Right ventricle myocardium inferior (tissue), 1 donor: ENCODE measurements around the gene CDK7. TPM values are rescaled to one million over a fixed set of nuclear protein-coding genes. Genes with fewer than 3 reads are reported as not detected.
"Not testable (repeated sequence)": the region's sequence is repeated elsewhere in the genome, so short reads cannot be mapped to it uniquely, and the experiment has no call there.

Experiments used
- ATAC-seq: fragments of 200-7000 bp; cut with Tn5 transposase; one replicate; pipeline ENCODE4 v1.9.1; 2020; ENCODE audit warnings: mild to moderate bottlenecking, moderate library complexity
- DNase-seq: peaks from one replicate; pipeline ENCODE4 v3.0.0; 2021; ENCODE audit errors: missing footprints
- intact Hi-C: fragments of 100-400 bp; cut with DNase I; formaldehyde crosslinking; loops from one replicate; pipeline ENCODE4 v1.11.0; 2022
- total RNA-seq: library from RNA; stranded (reverse); fragmentation: NEBNext Ultra II Directional; extraction: Animal tissue kit (Norgen Biotek cat#: 25700); gene quantifications from one replicate; pipeline ENCODE4 v1.2.1, GENCODE V29; 2021
- donor health status: DM: no; HTN: yes; CAD: no; lungs with severe emphysema.

Gene CDK7
- total RNA-seq, 1 donor from 2014 or later, result 10.5 TPM

- no peak for ATAC-seq
- no peak for DNase-seq
- intact Hi-C loops, result loop anchor here (5.0 kb wide), 1 partner anchor 63 kb away; the partner anchor contains the start of gene CCNB1
Observed at GRCh38 chr5:69230181-69230580, 4.5 kb upstream of the CDK7 start.

DNA sequence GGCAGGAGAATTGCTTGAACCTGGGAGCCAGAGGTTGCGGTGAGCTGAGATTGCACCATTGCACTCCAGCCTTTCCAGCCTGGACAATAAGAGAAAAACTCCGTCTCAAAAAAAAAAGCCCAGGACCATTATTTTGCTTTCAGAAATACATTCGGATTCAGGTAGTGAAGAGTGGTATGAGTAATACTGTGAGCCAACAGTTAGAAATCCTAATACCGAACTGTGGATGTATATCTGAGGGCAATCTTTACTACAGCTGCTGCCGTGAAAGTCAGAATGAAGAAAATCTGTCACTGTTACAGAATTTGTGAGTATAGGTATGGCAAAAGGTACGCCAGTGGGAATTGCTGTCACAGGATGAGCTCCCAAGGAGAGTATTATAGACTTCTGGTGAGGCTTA lies 3.4 kb upstream of the CDK7 start:
- DNase-seq, result no peak
- no peak for ATAC-seq
- intact Hi-C loops, result loop anchor here (5.0 kb wide), 1 partner anchor 64 kb away; the partner anchor contains the start of gene CCNB1

- DNase-seq (no peak), ATAC-seq (no peak)
- intact Hi-C loops, result loop anchor here (5.0 kb wide), 1 partner anchor 65 kb away; the partner anchor contains the start of gene CCNB1
Observed at GRCh38 chr5:69231851-69232250, 2.8 kb upstream of the CDK7 start.

DNA sequence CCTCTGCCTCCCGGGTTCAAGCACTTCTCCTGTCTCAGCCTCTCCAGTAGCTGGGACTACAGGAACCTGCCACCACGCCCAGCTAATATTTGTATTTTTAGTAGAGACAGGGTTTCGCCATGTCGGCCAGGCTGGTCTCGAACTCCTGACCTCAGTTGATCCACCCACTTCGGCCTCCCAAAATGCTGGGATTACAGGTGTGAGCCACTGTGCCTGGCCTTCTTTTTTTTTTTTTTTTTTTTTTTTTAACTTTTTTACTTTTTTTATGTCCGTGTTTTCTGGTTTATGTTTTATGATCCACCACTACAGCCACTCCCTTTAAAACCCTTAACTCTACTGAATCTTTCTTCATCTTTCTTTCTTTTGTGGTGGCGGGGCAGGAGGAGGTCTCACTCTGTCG lies 2.0 kb downstream of the CDK7 start:
- not testable (repeated sequence) for DNase-seq, ATAC-seq
- intact Hi-C loops, result loop anchor here (5.0 kb wide), 1 partner anchor 96 kb away; the partner anchor contains the start of gene CCDC125

- intact Hi-C loops, result loop anchor here (5.0 kb wide), 1 partner anchor 94 kb away; the partner anchor contains the start of gene CCDC125
- no peak for ATAC-seq
- no peak for DNase-seq
Observed at GRCh38 chr5:69237877-69238276, 3.2 kb downstream of the CDK7 start.

DNA sequence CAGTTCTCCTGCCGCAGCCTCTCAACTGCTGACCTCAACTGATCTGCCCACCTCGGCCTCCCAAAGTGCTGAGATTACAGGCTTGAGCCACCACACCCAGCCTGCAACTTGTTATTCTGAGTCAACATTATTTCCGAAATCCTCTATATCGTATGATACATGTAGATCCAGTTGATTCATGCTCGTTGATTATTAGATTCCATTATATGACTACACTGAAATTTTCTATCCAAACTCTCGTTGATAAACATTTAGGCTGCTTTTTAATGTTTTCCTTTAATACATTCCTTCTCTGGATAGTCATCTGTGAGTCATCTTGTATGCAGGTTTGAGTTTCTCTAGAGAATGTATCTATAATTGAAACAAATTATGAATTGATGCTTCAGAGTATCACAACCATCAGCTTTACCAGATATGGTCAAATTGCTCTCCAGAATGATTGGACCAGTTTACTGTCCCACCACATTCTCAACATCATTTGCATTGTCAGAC lies 4.1 kb downstream of the CDK7 start:
- ATAC-seq (no peak), DNase-seq (no peak)
- intact Hi-C loops, result loop anchor here (5.0 kb wide), 1 partner anchor 93 kb away; the partner anchor contains the start of gene CCDC125

DNA sequence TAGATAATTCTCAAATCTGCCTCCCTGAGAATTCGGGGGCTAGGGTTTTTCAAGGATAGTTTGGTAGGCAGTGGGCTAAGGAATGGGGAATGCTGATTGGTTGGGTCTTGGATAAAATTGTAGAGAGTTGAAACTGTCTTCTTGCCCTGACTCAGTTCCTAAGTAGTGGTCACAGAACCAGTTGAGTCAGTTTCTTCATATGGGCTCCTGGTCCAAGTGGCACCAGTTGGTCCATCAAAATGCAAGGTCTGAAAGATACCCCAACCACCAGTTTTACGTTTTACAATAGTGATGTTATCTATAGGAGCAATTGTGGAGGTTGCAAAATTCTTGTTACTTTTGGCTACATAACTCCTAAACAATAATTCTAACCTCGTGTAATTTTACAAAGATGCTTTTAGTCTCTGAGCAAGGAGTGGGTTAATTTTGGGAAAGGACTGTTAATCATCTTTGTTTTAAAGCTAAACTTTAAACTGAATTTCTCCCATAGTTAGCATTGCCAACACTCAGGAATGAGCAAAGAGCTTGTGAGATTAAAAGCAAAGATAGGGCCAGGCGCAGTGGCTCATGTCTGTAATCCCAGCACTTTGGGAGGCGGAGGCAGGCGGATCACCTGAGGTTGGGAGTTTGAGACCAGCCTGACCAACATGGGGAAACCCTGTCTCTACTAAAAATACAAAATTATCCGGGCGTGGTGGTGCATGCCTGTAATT lies 7.7 kb downstream of the CDK7 start:
- intact Hi-C loops, result no loop called here
- DNase-seq (no peak), ATAC-seq (no peak)

DNA sequence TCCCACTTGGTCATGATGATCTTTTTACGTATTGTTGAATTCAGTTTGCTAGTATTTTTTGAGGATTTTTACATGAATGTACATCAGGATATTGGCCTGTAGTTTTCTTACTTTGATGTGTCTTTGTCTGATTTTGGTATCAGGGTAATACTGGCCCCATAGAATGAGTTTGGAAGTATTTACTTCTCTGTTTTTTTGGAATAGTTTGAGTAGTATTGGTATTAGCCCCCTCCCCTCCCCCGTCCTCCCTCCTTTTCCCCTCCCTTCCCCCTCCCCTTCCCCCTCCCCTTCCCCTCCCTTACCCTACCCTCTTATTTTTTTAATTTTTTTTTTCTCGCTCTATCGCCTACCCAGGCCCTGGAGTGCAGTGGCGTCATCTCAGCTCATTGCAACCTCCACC lies 10.3 kb downstream of the CDK7 start:
- no peak for ATAC-seq
- DNase-seq, result no peak
- intact Hi-C loops, result no loop called here

GRCh38 chr5:69248019-69248418 lies 13.3 kb downstream of the CDK7 start:
- DNase-seq (no peak), ATAC-seq (no peak)
- intact Hi-C loops, result no loop called here

DNA sequence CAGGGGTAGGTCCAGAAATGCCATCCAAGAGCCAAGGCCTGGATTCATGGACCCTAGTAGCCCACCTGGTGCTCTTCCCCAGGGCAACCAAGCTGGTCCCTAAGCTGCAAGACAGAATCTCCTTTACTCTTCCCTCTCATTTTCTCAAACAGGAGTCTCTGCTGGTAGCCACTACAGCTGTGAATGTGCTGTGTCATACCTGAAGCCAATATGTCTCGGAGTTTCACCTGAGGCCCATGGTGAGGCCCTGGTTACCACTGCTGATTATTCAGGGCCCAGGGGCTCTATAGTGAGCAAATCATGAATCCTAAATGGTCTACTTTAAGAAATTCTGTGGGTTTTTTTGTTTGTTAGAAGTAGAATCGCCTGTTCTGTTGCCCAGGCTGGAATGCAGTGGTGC lies 15.9 kb downstream of the CDK7 start:
- ATAC-seq (no peak), DNase-seq (no peak)
- intact Hi-C loops, result no loop called here

GRCh38 chr5:69252437-69252836 lies 17.8 kb downstream of the CDK7 start:
- ATAC-seq, result no peak
- intact Hi-C loops, result no loop called here
- DNase-seq, result no peak

DNA sequence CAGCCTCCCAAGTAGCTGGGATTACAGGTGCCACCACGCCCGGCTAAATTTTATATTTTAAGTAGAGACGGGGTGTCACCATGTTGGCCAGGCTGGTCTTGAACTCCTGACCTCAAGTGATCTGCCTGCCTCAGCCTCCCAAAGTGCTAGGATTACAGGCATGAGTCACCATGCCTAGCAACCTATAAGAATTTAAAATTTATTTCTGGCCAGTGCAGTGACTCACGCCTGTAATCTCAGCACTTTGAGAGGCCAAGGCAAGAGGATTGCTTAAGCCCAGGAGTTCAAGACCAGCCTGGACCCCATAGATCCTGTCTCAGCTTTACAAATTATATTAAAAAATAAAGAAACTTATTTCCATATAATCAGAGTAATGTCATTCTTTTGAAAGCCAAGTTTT lies 21.3 kb downstream of the CDK7 start:
- ATAC-seq, DNase-seq, intact Hi-C loops: not testable (repeated sequence)

DNA sequence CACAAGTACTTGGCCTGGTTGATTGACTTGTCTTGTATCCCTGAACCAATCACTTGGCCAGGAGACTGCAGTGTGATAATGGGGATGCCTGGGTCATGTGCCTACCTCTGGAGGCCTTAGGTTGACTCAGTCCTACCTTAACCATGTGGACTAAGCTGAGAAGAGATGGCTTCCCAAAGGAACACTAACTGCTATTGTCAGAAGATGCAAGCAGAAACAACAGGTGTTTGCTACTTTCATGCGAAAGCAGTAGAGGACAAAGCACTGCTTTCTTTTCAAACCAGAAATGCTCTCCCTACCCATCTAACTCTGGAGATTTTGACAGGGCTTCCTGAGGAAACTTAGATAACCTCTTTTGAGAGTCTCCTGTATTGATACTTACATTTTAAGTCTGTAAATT lies 22.9 kb downstream of the CDK7 start:
- intact Hi-C loops, result no loop called here
- DNase-seq, result no peak
- no peak for ATAC-seq

DNA sequence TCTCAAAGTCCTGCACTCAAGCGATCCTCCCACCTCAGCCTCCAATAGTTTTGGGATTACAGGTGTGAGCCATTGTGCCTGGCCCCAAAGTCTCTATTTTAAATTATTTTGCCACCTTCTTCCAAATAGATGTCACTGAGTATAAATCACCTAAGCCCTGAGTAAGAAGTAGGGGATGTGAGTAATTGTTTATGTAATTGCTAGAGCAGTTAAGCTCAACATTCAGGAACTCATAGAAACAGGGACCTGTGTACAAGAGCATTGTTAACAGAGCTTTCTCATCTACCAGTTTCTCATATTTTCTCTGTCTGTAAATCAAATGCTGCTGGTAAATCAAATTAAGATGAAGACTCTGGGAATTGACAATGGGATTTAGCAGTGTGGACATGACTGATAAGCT lies 26.3 kb downstream of the CDK7 start:
- no peak for DNase-seq
- ATAC-seq, result no peak
- intact Hi-C loops, result no loop called here

DNA sequence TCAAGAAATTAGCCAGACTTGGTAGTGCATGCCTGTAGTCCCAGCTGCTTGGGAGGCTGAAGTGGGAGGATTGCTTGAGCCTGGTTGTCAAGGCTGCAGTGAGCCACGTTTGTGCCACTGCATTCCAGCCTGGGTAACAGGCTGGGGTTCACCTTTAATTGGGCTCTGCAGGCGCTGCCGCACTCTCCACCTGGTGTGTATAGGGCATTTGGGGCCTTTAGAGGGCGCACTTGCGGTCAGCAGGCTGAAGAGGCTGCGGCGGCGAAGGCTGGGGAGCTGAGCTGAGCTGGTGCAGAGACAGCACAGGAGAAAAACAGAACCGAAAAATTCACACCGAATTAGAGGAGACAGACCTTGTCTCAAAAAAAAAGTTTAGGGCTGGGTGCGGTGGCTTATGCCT lies 31.2 kb downstream of the CDK7 start:
- ATAC-seq, result no peak

GRCh38 chr5:69268899-69269298 lies 34.2 kb downstream of the CDK7 start:
- DNase-seq (no peak), ATAC-seq (no peak)
- intact Hi-C loops, result no loop called here

More for the DNA sequence above, 31.2 kb downstream of the CDK7 start:
- intact Hi-C loops, result no loop called here
- no peak for DNase-seq

DNA sequence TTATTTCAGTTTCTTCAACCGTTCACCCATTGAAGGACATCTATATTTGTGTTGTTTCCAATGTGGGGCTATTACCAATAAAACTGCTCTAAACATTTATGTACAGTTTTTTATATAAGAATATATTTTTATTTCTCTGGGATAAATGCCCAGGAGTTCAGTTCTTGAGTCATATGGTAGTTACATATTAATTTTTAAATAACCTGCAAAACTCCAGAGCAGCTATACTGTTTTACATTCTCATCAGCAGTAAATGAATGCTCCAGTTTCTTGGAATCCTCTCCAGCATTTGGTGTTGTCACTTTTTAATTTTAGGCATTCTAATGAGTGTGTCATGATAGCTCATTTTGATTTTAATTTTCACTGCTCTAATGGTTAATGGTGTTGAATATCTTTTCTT lies 36.2 kb downstream of the CDK7 start:
- no peak for DNase-seq
- intact Hi-C loops, result no loop called here
- ATAC-seq, result no peak

GRCh38 chr5:69271376-69271775 lies 36.7 kb downstream of the CDK7 start:
- DNase-seq (no peak), ATAC-seq (no peak)
- intact Hi-C loops, result no loop called here

GRCh38 chr5:69275563-69275962 lies 40.9 kb downstream of the CDK7 start:
- no peak for DNase-seq
- intact Hi-C loops, result no loop called here
- no peak for ATAC-seq

GRCh38 chr5:69276422-69277174 lies 41.9 kb downstream of the CDK7 start:
- no peak for DNase-seq
- no peak for ATAC-seq
- intact Hi-C loops, result no loop called here
